ENCODE results near the gene TOR1A. TPM values are rescaled to one million over a fixed set of nuclear protein-coding genes. Genes with fewer than 3 reads are reported as not detected.

Gene TOR1A
- total and polyA plus RNA-seq, 2 donors (not counting 1 experiment from before 2014, with no cell fraction given): 31.5 to 80.2 TPM

- Histone ChIP-seq H3K4me2 (ENCODE audit: extremely low read depth, insufficient read depth, low read length) (no peak overlapping the region), H3K79me2 (ENCODE audit: control insufficient read depth, insufficient read depth, low read length) (no peaks in the 10 kb centered on the region), H3K36me3 (ENCODE audit: control insufficient read depth, insufficient read depth, low read length) (no peaks in the 10 kb centered on the region), H2AFZ (ENCODE audit: low read length) (no peak overlapping the region), H3K9ac (ENCODE audit: insufficient read depth, low read length) (no peak overlapping the region), H3K27me3 (ENCODE audit: control insufficient read depth, insufficient read depth, low read length) (no peaks in the 10 kb centered on the region), H3K27ac (ENCODE audit: insufficient read depth, low read length) (no peak overlapping the region), H3K9me3 (ENCODE audit: control insufficient read depth, insufficient read depth, low read depth, low read length) (no peaks in the 10 kb centered on the region), H4K20me1 (ENCODE audit: control insufficient read depth, extremely low read depth, insufficient read depth, low read length) (no peaks in the 10 kb centered on the region), H3K4me1 (ENCODE audit: control insufficient read depth, extremely low read depth, insufficient read depth, low read length) (peaks cover 10% of the 10 kb centered on the region), H3K4me3 (replicated peaks in 1 of 4; ENCODE audit: control extremely low read depth in 1 of 4, insufficient read depth in 1 of 4, low read depth in 3 of 4, low read length in 4 of 4) (no peak overlapping the region)
- TF ChIP-seq EZH2 (IDR thresholded peaks at IDR 0.05; ENCODE audit: low read length, missing control alignments) (no peak), CTCF (conservative IDR thresholded peaks at IDR 0.05 in 1 of 2, IDR thresholded peaks at IDR 0.05 in 1 of 2; ENCODE audit: low read depth in 1 of 2, low read length in 2 of 2) (no peak)
- no peak for DNase-seq (ENCODE audit: low read depth in 2 of 2)
These were observed 44.3 kb downstream of the TOR1A start for GRCh38 chr9:129779560-129780190.

GRCh38 chr9:129778469-129778868, 45.5 kb downstream of the TOR1A start:
- Histone ChIP-seq H3K9ac (ENCODE audit: insufficient read depth, low read length) (no peak overlapping the region), H3K4me1 (ENCODE audit: control insufficient read depth, extremely low read depth, insufficient read depth, low read length) (peaks cover 14% of the 10 kb centered on the region), H4K20me1 (ENCODE audit: control insufficient read depth, extremely low read depth, insufficient read depth, low read length) (no peaks in the 10 kb centered on the region), H3K4me3 (replicated peaks in 1 of 4; ENCODE audit: control extremely low read depth in 1 of 4, insufficient read depth in 1 of 4, low read depth in 3 of 4, low read length in 4 of 4) (no peak overlapping the region), H3K79me2 (ENCODE audit: control insufficient read depth, insufficient read depth, low read length) (no peaks in the 10 kb centered on the region), H2AFZ (ENCODE audit: low read length) (no peak overlapping the region), H3K36me3 (ENCODE audit: control insufficient read depth, insufficient read depth, low read length) (no peaks in the 10 kb centered on the region), H3K4me2 (ENCODE audit: extremely low read depth, insufficient read depth, low read length) (no peak overlapping the region), H3K27me3 (ENCODE audit: control insufficient read depth, insufficient read depth, low read length) (no peaks in the 10 kb centered on the region), H3K9me3 (ENCODE audit: control insufficient read depth, insufficient read depth, low read depth, low read length) (no peaks in the 10 kb centered on the region), H3K27ac (ENCODE audit: insufficient read depth, low read length) (no peak overlapping the region)
- DNase-seq (ENCODE audit: low read depth in 2 of 2): no peak
- TF ChIP-seq EZH2 (IDR thresholded peaks at IDR 0.05; ENCODE audit: low read length, missing control alignments) (no peak), CTCF (conservative IDR thresholded peaks at IDR 0.05 in 1 of 2, IDR thresholded peaks at IDR 0.05 in 1 of 2; ENCODE audit: low read depth in 1 of 2, low read length in 2 of 2) (no peak)

GRCh38 chr9:129777769-129778130, 46.2 kb downstream of the TOR1A start:
- Histone ChIP-seq H3K4me1 (ENCODE audit: control insufficient read depth, extremely low read depth, insufficient read depth, low read length) (peaks cover 18% of the 10 kb centered on the region), H3K9ac (ENCODE audit: insufficient read depth, low read length) (no peak overlapping the region), H3K27ac (ENCODE audit: insufficient read depth, low read length) (peak overlapping the region; percentile 63), H3K36me3 (ENCODE audit: control insufficient read depth, insufficient read depth, low read length) (no peaks in the 10 kb centered on the region), H2AFZ (ENCODE audit: low read length) (no peak overlapping the region), H3K4me3 (replicated peaks in 1 of 4; ENCODE audit: control extremely low read depth in 1 of 4, insufficient read depth in 1 of 4, low read depth in 3 of 4, low read length in 4 of 4) (no peak overlapping the region), H3K79me2 (ENCODE audit: control insufficient read depth, insufficient read depth, low read length) (no peaks in the 10 kb centered on the region), H3K9me3 (ENCODE audit: control insufficient read depth, insufficient read depth, low read depth, low read length) (no peaks in the 10 kb centered on the region), H3K4me2 (ENCODE audit: extremely low read depth, insufficient read depth, low read length) (peak overlapping the region; percentile 17), H3K27me3 (ENCODE audit: control insufficient read depth, insufficient read depth, low read length) (no peaks in the 10 kb centered on the region), H4K20me1 (ENCODE audit: control insufficient read depth, extremely low read depth, insufficient read depth, low read length) (no peaks in the 10 kb centered on the region)
- DNase-seq (ENCODE audit: low read depth in 2 of 2): no peak
- TF ChIP-seq CTCF (conservative IDR thresholded peaks at IDR 0.05 in 1 of 2, IDR thresholded peaks at IDR 0.05 in 1 of 2; ENCODE audit: low read depth in 1 of 2, low read length in 2 of 2): no peak
